HG03520 (cell line): ENCODE measurements around the gene CCBE1.
"Not testable (repeated sequence)": the region's sequence is repeated elsewhere in the genome, so short reads cannot be mapped to it uniquely, and the experiment has no call there.

Source experiments
- ATAC-seq: cut with Tn5 transposase; IDR thresholded peaks from one replicate; pipeline ENCODE4 v1.9.1; 2021; ENCODE audit warnings: mild to moderate bottlenecking, moderate library complexity; ENCODE audit not compliant: unreplicated experiment

Gene CCBE1

DNA sequence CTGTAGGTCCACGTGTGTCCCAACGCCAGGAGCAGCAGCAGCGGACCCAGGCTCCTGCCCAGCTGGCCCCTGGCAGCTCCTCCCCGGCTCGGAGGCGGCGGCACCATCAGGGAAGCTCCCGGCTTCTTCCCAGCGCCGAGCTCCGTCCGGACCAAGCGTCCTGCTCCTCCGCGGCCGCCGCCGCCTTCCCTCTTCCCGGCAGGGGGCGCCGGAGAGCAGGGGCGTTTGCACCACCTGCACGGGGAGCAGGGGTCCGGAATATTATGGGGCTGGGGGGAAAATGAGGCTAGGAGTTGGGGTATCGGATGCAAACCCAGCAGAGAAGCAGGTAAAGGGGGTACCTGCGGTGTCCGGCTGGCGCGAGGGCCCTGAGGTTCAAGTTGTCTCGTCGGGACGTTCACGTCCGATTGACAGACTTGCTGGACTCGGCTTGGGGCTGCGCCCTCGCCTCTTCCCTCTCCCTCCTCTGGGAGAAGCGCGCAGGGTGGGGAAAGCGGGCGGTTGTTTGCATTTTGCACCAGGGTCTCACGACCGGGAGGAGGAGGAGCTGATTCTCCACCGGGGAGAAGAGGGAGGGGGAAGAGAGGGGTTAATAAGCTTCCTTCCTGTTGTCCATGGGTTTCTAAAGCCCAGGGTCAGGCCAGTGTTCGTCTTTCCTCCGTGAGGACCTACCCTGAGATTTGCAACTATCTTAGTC is at the start of gene CCBE1:
Gene CCBE1 (minus strand): TSS at position 188 of the 697 bp plus-strand sequence.
- ATAC-seq = no peak

DNA sequence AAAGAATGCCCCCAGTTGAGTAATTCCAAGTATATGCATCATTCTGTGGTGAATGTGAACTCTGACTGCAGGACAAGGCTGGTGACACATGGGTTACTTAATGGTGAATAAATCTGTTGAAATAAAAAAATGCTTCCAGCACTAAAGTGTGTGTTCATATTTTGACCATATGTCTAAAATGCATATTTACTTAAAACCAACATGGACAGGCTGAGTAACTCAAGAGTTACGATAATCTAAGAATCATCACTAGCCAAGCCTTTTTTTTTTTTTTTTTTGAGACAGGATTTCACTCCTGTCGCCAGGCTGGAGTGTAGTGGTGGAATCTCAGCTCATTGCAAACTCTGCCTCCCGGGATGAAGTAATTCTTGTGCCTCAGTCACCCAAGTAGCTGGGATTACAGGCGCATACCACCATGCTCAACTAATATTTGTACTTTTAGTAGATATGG is 47.1 kb upstream of the CCBE1 start:
- ATAC-seq = no peak

DNA sequence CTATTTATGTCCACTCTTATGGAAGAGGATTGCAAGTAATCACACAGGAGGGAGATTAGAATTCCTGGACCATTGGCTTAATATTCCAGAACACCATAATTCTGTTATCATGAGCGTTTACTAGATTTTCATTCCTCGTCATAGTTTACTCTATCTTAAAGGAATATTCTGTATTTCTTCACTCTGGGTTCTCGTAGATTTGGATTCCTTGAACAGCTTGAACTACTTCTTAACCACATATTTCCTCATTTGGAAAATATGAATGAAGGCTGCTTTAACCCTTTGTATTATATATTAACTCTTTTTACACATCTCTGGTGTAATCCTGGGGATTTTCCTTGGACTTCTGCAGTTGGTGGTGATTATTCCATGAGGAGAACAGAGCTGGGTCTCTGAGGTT is 46.3 kb upstream of the CCBE1 start:
- no peak for ATAC-seq

DNA sequence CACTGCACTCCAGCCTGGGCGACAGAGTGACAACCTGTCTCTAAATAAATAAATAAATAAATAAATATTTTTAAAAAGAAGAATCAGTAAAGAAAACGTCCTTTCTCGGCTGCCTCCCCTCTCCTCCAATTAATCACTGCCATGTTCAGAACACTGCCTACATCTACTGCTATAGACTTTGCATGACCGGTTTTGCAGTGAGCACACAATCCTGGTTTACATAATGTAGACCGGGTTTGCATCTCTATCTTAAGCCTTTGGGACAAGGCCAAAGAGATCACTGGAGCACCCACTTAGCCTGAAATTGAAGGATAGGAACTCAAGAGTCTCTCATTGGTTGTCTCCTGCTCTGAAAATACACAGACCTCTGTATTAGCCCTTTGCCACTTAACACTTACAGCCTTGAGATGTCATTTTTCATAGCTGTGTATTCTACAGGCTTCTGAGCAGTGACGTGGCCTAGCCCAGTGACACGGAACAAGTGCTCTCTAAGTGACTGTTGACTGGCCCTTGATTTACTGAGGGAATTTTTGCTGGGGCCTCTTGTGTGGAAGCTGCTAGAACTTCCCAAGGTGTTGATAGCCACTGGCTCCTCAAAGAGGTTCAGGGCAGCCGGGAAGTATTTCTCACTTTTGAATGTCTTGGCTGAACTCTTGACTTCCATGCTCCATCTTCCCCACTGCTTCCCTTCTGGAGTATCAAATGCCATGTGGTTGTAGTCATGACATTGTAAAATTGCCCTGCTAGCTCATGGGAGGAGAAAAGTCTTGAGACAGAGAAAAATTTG is 45.3 kb upstream of the CCBE1 start:
- no peak for ATAC-seq

DNA sequence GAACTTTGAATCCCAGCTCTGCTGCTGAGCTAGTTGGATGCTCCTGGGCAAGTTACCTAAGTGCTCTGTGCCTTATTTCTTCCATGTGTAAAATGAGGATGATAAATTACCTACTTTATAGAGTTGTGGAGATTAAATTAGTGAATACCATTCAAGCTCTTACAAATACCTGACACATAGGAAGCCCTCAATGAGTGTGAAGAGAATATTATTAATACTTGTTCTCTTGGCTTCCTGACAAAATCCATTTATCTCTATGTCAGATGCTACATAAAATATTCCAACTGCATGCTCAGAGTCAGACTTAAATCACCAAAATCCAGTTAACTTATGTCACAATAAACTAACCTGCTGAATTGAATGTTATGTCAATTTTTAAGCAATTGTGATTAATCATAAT is 42.9 kb upstream of the CCBE1 start:
- no peak for ATAC-seq

DNA sequence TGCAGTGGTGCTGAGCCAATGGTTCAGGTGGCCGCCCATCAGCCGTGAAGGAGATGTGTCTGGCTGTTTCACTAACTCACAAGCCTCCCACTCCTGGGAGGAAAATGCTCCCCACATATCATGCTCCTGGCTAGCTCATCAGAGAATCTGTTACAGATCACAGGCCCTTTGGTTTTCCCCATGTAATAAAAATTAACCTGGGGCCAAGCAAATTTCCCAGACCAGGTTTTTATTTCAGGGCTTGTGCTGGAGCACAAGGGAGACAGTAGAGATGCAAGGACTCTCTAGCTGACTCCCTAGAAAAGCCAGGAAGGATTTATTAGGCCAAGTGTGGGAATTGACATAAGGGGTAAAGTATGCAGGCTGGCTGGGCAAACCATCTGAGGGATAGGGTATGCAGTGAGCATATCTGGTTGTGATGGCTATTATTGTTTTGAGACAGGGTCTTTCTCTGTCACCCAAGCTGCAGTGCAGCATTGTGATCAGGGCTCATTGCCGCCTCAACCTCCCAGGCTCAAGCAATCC is 40.6 kb upstream of the CCBE1 start:
- ATAC-seq = no peak

DNA sequence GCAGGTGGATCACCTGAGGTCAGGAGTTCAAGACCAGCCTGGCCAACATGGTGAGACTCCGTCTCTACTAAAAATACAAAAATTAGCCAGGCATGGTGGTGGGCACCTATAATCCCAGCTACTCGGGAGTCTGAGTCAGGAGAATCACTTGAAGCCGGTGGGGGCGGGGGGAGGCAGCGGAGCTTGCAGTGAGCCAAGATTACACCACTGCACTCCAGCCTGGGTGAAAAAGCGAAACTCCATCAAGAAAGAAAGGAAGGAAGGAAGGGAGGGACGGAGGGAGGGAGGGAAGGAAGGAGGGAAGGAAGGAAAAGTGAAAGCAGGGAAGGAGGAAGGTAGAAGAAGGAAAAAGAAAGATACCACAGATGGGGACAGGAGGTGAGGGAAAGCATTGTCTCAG is 40.1 kb upstream of the CCBE1 start:
- ATAC-seq = not testable (repeated sequence)

DNA sequence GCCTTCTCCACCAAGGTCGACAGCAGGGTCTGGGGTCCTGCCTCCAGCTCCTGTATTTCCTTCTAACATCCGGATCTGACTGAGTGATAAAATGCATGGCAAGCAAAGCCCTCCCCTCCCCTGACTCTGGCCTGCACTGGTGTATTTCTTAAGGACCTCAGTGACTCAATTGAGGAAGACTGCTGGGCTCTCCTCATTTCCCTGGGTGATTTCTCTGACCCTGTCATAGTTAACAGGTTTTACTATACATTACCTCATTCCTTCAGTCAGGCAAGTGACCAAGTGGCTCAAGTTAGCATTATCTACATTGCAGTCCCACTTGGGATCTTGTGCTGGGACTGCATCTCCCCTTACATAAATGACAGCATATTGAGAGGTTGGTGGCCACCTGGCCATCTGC is 38.8 kb upstream of the CCBE1 start:
- ATAC-seq = no peak

DNA sequence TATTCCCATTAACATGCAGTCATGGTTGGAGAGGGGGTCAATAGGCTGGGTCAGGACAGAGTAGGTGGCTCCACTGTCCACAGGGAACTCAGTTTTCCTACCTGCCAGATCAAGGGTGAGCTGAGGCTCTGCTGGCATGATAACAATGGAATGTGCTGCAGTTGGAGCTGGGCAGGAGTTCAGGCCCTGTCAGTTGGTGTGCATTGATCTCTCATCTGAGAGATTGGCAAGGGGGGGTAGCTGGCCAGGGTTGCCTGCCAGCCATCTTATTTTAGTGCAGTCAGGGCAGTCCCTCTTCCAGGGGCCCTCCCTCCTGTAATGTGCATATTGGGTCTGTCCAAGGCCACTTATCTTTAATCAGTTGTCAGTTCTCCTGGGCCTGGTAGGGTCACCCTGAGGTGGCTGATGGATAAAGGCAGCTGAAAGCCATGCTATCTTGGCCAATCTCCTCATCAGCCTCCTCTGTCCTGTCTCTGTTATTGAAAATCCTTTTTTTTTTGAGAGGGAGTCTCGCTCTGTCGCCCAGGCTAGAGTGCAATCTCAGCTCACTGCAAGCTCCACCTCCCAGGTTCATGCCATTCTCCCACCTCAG is 38.1 kb upstream of the CCBE1 start:
- ATAC-seq = no peak

DNA sequence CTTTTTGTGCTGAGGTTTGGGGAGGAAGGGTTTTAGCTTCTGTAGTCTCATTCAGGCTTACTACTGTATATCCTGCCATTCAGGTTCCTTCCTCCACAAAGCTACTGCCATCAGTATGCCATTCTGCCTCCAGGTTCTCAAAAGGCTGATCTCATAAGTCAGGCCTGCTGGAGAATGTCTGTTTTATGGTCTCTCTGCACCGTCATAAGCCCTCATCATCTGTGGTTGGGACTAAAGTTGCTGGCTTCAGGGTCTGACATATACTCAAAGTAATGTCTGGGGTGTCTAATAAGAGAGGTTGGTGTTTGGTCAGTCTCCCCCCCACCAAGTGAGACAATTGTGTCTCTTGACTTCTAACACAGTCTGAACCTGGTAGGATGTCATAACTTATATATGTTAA is 36.2 kb upstream of the CCBE1 start:
- no peak for ATAC-seq

DNA sequence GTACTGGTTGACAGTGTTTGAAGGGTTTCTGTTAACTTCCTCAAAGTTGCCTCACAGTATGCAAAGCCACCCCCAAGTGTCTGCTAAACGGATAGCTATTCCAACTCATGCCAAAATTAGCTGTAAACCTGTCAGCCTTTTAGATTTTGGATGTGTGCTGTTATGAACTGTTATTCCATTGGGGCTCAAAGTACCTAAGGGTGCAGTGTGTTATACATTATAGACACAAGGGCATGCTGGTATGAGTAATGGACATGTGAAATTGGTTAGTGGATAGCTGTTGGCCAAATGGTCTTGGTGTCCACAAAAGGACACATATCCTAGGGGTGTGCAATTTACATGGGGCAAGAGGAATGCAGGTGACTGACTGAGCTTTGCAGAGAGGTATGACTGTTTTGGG is 33.7 kb upstream of the CCBE1 start:
- no peak for ATAC-seq

DNA sequence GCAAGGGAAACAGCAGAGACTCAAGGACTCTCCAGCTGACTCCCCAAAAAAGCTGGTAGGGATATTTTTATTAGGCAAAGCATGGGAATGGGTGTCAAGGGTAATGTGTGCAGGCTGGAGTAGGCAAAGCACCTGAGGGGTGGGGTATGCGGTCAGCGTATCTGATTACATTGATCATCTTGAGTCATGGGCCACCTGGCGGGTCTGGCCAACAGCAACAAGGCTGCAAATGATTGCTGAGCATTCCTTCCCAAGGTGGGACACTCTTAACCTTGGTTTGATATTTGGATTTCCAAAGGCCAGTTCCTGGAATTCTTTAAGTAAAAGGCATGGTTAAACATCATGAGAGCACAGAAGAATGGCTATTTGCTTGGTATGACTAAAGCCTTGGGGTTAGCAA is 32.6 kb upstream of the CCBE1 start:
- ATAC-seq = no peak

DNA sequence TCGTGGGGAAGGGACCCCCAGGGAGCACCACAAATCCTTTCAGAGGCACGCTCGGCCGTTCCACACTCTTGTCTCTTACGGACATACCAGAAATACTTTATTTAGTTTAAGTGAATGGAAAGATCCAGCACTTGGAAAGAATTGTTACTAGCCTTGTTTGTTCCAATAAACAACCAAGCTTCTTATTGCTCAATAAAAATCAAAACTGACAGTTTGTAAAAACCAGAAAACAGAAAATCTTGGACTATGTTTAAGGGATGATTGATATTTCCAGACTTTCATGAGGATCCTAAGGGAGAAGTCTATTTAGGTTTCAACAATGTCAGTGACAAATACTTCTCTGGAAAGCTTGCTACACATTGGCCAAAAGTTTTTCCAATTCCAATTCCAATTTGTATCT is 31.6 kb upstream of the CCBE1 start:
- ATAC-seq = no peak

DNA sequence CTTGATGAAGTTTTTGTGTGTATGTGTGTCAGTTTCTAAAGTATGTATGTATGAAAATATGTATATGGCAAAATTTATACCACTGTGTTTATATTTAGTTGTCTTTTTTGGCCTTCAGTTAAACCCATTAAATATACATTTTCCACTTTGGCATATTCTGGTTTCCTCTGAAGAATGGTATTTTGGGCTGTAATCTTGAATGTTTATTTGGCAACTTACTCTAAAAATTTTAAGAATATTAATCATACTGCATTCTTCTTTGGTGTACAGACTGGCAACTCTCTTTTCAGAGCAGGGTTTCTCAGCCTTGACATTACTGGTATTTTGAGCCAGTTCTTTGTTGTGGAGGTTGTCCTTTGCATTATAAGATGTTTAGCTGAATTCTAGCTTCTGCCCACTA is 27.9 kb upstream of the CCBE1 start:
- ATAC-seq = no peak

DNA sequence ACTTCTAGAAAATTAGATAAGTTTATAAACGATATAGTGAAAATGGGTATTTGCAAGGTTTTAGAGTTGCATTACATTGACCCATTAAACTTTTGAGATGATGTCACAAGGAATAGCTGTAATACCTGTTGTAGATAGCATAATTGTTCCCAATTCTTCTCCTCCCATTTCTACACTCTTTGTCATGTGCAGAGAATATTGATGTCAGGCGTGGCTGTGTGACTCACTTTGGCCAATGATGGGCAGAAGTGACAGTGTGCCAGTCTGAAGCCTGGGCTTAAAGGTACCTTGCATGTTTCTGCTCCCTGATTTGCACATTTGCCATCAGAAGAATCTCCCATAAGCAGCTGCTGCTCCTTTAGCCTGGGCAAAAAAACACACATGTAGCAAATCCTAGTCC is 26.9 kb upstream of the CCBE1 start:
- no peak for ATAC-seq

DNA sequence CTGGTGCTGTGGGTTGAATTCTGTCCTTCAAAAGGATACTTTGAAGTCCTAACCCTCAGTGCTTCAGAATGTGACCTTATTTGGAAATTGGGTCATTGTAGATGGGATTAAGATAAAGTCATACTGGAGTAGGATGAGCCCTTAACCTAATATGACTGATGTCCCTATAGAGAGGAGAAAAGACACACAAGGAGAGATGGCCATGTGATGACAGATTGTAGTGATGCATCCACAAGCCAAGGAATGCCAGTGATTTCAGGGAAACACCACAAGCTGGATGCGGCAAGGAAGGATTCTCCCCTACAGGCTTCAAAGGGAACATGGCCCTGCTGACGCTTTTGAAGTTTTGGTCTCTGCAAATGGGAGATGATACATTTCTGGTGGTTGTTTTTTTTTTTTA is 24.7 kb upstream of the CCBE1 start:
- no peak for ATAC-seq

DNA sequence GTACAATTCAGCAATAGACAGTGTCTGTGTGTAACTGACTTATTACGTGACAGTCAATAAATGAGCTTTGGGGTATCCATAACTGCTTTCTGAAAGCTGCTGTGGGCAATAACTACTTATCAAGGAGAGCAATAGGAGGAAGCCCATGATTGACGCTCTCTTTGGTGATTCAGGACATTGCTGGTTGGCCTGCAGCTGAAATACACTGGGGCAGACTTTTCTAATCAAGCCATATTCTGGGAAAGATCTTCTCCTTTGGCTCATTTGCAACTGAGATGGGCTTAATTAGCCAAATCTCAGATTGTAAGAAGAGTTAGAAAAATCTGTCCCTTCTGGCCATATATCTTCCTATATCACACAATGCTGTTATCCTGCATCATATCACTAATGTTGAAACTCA is 24.0 kb upstream of the CCBE1 start:
- ATAC-seq = no peak

DNA sequence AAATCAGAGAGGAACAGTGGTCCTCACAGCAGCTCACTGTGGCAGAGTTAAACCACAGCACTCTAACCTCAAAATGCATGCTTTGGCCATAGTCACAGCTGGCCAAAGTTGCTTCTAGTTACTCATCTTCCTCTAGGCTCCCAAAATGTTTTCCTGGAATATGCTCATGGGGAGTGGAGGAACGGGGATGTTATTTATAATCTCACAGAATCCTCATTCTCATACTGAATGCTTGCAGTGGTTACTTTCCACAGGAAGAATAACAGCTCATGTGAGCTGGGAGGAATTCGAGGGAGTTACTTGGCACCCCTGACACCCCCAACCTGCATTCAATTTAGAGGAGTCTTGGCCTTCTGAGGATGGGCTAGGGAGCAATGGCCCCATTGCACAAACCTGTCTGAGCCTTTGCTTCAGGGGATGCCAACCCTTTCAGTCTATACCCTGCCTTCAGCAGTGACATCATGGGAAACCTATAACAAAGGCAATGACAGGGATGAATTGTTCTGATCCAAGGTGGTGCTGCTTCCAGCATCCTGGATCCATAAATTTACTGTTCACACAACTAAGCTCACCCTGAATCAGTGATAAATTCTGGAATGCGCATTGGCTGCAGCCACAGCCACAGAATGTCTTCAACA is 22.4 kb upstream of the CCBE1 start:
- no peak for ATAC-seq

DNA sequence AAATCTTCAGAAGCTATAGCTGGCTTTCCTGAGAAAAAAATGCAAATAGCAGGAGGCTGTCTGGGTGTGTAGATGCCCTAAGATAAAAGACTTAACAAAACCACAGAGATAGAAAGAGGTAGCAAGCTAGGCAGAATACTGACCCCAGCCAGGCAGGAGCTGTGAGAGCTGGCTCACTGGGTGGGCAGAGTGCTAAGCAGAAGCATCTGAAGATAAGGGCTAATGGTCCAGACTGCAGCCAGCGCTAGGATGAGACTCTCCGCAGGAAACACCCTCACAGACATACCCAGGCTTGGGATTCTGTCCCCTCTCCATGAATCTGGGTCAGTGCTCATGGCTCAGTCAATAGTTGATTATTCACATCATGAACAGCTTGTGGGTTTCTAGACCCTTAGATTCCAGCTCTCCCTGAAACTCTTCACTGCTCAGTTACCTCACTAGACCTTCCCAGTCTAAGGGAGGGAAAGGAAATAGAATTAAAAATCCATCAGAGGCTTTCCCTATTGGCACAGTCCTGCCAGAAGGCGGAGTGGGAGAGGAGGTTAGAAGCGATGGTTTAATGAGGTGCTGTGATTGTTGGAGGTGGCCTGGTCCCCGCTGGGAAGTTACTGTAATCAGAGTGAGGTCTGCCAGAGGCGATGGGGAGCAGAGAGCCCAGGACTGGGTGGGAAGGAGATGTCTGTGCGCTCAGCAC is 21.4 kb upstream of the CCBE1 start:
- ATAC-seq = no peak

DNA sequence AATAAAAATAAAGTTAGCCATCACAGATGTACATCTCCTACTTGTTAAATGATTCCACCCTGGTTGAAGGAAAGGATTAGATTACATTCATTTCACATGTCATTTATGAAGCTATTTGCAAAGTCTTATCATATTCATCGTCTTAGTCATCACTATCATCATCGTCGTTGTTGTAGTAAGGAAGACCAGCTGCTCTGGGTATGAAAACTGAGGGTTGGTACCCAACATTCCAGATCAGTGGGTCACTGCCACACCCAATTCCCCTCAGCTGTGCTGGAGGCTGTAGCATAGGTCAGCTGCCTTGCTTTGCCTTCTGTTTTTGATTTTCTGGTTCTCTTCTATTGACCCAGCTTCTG is 20.9 kb upstream of the CCBE1 start:
- no peak for ATAC-seq

DNA sequence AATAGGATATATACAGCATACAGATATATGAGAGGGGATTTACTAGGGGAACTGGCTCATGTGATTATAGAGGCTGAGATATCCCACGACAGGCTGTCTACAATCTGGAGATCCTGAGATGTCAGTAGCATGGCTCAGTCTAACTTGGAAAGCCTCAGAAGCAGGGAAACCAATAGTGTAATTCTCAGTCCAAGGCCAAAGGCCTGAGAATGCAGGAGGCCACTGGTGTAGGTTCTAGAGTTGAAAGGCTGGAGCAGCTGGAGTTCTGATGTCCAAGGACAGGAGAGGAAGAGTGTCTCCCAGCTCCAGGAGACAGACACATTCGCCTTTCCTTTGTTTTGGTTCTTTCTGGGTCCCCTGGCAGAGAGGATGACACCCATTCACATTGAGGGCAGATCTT is 20.1 kb upstream of the CCBE1 start:
- no peak for ATAC-seq
